Left renal cortex interstitium (tissue), 4 donors: ENCODE data around the gene GBX2. TPM values are rescaled to one million over a fixed set of nuclear protein-coding genes. Genes with fewer than 3 reads are reported as not detected.

ENCODE experiments used
- DNase-seq, 4 donors: peaks; one replicate each; pipeline ENCODE4 v3.0.0-alpha.2; 2013; ENCODE audit warnings: low read depth in 4 of 4, low spot score in 2 of 4, missing footprints in 1 of 4
- polyA plus RNA-seq, 4 donors: library from polyadenylated mRNA; unstranded; fragments of 120-200 nt; gene quantifications; one replicate each; pipeline ENCODE4 v1.2.1, GENCODE V29; 2013; ENCODE audit not compliant: insufficient read length in 4 of 4

Gene GBX2
- polyA plus RNA-seq, 4 donors, result 0.51 to 0.91 (median 0.82) TPM

DNA sequence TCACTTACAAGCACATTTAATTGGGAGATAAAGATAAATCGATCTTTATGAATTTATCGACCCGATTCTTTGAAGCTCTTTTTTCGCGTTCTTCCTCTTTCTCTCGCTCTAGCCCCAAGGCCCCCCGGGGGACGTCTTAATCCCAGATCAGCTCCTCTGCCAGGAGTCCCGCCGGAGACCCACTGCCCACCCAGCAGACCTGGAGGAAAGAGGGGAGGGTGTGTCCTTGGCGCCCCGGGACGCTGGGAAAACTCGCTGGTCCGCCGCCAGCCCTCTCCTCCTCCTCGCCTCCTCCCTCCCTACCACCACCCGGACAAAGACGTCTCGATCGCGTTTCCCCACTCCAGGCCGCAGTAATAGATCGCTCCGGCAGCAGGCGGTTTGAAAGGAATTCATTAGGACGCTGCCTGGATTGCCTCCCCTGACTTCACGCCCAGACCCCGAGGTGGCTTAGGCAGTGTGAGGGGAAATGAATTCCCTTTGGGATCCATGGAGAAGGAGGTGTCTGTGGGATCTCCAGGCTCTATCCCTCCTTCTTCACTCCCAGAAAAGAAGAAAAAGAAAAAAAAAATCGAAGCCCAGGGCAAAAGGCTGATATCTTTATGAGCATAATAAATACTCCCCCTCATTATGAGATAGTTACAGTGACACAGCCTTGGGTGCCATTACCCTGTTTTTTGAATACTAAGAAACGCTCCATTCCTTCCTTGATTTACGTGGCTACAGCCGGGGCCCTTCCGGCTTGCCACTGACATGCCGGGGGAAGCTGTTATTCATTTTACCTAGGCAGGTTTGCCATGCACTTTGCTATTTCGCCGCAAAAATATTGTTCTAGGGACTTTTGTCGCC is 1.8 kb upstream of the GBX2 start:
- no peak for DNase-seq

DNA sequence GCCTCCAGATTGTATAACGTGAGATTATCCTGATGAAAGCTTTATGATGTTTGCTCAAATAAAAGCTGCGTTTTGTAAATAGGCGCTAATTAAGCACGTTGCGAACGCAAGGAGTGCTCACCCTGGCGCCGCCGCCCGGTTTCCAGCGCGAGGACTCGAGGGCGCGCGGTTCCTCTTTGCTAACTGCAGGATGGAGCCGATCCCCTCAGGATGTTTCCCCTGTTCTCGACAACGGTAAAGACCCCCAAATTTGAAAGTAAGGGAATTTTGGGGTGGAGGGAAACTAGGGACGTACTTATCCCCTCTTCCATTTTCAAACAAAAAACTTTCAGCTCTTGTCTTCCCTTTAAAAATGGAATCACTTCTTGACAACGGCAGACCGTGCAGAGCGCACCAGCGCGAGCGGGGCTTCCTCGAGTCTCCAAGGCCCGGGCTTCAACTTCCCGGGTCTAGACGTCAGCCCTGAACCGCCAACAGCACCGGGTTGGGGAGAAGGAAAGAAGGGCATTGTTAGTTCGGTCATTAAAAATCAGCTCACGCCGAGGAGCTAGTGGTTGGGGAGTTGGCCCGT is 1.1 kb upstream of the GBX2 start:
- DNase-seq, result no peak

DNA sequence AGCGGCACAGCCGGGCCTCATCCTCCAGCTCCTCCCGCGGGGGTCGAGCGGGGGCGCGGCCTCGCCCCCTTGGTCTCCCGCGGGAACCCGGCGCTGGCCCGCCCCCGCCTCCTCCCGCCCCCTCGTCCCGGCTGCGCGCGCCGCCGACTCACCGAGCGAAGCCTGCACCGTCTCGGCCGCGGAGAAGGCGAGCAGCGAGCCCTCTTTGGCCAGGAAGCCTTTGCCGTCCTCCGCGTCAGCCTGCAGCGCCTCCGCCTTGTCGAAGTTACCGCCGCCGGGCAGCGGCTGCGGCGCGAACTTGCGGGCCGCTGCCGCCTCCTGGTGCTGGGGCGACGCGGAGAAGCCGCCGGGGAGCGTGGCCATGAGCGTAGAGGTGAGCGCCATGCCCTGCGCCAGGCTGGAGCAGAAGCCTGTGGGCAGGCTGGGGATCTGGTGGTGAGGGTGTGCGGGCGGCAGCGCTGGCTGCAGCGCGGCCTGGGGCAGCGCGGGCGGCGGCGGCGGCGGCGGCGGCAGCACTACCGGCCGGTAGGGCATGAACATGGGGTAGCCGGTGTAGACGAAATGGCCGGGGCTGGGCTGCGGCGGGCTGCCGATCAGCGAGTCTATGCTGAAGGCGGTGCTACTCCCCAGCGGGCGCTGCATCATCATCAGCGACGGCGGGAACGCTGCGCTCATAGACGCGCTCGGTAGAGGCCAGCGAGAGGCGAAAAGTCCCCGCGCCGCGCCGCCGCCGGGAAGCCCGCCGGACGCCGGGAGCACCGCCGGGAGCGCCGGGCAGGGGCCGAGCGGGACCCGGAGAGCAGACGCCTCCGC is 683 bp downstream of the GBX2 start:
- no peak for DNase-seq

DNA sequence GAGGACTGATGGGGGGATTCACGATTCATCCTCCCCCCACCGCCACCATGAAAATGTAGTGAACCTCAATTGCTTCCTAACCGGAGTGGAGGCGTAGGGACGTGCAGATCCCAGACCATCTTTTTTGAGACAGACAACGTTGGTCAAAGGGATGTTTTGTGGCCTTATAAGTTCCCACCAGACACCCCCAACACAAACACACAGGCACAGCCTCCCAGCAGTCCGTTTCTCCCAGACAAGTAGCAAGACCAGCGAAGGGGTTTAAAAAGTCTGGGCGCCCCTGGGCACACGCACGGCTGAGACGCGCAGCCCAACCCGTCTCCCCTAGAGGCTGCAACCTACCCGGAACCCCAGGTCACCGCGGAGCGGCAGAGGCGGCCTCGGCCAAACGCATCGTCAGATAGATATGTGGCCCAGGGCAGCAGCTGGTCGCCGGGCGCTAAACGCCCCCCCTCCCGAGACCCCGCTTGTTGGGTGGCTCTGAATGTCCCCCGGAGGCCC is 1.3 kb downstream of the GBX2 start:
- DNase-seq, result no peak

DNA sequence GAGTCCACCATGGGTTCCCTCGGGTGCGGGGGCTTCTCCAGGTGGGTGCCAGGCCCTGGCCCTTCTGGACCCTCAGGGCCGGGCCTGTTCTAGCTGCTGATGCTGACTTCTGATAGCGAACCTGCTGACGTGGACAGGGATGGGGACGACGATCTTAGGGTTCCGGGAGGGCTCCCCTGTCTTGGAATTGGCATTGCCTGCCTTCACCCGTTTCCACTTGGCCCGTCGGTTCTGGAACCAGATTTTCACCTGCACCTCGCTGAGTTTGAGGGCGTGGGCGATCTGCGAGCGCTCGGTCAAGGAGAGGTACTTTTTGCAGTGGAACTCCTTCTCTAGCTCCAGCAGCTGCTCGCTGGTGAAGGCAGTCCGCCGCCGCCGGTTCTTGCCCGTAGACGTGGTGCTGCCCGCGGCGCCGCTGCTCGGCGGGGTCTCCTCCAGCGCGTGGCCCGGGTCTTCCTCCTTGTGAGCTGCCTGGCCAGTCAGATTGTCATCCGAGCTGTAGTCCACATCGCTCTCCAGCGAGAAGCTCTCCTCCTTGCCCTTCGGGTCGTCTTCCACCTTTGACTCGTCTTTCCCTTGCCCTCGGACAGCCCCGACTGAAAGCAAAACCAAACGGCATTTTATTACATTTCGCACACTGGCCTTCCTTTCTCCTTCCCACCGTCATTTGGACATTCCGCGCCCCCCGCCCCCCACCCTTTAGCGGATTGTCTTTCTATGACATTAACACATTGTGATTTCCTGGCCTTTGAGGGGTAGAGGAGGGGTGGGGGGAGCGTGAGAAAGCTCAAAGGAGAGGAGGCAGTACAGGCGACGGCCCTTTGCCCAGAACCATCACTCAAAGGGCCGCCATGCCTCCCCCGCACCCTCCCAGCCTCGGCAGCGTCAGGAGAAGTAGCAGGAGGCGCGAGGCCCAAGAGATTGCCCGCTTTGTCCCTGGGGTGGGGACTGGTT is 2.1 kb downstream of the GBX2 start:
- DNase-seq, result no peak

DNA sequence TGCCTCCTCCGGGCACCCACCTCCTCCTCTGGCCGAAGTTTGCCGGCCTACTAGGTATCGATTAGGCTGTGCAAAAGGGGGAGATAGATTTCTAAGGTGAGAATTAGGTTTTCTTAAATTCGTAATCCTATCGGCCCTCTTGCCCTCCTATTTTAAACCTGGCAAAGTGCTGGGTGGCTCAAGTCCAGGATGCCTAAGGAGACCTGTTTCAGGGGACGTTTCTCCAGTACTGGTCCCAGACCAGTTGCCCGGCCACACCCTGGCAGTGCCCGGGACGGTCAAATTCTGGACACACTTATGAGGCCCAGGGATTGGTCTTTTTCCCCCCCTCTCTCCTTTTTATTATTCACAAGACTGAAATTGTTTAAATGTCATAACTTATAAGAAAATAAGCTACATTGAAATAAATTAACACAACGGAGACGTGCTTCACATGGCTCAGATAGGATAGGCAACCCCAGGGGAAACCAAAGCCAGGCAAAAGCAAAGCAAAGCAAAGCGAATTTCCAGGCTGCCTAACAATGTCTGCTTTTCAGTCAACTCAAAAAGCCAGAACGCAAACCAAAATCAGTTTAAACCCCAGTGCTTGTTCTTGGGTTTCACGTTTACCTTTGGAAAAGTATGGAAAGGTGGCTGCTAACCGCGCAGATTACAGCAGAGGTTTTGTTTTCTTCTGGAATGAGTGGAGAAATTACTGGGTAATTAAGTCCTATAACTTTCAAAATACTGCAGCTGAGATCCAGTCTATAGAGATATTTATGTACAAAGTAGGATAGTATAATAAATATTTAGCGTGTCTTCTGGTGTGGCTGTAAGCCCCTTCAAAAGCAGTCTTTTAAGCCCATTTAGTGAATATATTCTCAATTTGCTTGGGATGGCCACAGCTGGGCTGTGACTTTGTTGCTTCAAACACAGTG is 3.0 kb downstream of the GBX2 start:
- no peak for DNase-seq

DNA sequence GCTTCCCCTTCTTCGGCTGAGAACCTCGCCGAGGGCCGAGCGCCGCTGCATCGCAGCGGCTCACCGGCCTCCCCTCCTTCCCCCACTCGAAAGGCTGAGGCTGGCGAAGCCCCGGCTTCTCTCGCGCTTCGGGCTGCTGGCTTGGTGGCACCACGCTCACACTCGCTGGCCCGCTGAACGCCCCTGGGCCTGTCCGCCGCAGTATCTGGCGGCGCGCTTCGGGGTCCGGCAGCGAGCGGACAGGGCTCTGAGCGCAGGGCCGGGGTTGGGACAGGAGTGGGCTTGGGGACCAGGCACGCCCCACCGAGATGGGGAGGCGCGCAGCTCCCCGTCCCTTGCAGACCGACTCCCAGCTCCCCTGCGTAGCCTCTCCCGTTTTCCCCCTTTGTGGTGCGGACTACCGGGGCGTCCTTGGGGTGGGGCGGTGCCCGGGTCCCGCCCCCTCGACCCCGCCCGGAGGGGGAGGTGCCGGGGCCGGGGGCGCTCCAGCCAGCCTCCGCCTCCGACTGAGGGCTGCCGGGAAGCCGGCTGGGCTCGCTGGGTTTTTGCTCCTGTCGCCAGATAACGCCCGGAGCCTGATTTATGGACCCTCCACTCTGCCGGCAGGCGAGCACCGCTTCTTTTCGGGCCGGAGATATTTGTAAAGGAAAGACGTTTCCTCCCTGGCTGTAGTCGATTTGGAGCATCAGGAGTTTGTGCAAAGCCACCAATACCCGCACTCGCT is 3.8 kb downstream of the GBX2 start:
- DNase-seq, result no peak

DNA sequence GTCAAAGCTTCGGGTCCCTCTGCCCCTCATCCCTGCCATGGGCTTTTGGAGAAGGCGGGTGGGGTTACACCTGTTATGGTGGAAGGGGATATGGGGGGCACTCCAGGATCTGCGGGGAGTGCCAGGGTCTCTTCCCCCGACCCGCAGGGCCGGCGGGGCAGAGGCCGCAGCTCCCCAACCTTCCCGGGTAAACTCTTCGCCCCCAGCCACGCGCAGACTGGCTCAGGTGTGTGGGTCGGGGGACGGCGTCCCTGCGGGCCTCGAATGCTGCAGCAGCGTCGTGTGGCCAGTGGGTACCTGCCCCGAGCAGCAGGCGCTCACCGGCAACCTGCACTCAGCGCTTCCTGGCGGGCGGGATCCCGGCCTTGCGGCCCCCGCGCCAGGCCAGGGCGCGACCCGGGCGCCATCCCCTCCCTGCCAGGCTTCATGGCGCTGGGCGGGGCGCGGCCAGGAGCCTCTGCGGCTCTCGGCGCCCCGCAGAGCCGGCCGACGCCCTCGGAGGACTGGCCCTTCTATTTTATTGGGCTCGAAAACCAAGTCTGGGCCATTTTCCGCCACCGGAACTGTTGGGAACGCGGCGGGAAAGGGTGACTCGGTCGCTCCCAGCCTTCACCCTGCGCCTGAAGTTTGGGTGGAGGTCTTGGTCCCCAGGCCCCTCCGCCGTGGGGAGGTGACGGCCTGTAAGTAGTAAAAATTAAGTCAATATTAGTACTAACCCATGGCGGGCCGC is 4.5 kb downstream of the GBX2 start:
- DNase-seq, result no peak

DNA sequence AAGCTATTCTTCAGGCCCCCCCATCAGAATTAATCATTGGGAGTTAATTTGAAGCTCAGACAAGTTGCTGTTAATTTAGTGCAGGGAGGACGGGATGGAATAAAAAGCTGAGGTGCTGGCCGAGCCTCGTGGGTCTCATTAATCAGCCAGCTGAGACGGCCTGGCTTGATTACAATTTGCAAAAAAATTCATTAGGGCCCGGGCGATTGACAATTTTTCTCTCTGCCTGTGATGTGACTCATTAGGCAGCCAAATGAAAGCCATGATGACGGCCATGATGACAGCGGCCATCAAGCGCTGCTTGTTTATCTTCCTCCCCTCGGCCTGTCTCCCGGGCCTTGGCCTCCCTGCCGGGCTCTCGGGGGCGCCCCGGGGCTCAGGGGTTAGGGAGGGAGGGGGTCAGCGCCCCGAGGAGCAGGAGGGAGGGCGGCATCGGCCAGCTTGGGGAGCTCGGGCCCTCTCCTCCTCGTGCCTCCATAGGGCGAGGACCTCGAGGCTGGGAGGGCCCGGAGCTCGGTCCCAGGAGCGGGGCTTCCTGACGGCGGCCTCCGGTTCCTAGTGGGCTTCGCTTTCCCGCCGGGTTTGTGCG is 5.2 kb downstream of the GBX2 start:
- no peak for DNase-seq

DNA sequence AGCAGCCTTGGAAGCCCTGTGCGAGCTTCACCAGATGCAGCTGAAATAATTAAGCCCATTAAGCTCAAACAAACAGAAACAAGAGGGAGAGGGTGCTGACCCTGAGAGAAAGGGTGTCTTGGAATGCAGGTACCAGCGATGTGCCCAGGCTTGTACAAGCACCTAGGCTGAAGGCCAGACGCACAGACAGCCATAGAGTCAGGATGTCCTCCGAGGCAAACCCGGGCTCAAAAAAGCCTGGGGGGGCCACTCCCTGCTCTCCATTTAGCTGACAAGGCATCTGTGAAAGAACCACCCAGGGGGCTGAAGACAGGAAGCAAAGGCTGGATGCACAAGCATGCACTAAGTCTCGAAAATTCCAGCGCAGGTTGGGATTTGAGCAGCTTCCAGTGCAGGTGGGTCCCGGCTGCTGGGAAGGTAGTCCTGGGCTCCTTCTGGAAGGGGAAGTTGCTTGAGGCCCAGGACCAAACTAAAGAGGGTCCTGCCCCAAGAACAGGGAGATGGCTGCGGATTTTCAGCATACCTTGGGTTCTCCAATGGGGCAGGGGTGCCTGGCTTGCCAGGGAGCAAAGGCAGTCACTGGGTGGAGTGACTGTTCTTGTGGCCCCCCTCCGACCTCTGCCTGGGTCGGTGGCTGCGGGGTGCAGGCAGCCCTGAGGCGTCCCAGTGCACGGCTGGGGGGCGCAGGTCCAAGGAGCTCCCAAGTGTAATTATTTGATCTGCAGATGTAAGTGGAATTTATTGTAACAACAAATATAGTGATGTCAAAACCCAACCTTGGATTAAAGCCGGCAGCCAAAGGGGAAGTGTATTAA is 5.9 kb downstream of the GBX2 start:
- no peak for DNase-seq

DNA sequence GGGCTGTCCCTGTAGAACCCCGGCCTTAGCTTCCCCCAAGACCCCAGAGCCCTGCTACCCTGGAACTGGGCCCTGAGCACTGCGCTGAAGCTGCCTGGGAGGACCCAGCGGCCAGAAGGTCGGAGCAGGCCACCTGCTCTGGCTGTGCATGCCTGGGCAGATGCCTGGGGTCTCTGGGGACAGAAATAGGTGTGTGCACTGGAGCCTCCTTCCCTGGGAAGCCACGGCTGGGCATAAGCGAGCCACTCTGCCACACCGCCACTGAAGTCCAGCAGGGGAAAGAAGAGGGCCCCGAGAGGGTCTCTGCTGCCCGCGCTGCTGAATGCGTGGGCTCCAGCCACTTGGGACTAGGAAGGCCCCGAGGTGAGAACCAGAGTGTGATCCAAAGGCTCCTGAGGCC is 6.7 kb downstream of the GBX2 start:
- no peak for DNase-seq

DNA sequence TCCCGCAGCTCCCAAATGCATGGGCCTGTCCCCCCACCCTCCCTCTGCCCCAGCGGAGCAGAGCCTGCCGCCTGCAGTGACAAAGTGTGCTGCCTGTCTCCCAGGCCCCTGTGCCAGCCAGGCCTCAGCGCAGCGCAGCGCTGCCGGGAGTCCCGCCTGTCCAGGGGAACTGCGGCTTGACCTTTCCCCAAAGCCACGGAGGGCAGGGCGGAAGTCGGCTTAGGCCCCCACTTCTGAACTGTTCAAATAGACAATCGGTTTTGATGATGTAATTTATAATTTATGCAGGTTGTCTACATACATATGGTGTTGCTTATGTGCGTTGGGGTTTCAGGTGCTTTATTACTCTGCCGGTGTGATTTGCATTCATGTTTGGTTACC is 7.1 kb downstream of the GBX2 start:
- DNase-seq, result no peak

DNA sequence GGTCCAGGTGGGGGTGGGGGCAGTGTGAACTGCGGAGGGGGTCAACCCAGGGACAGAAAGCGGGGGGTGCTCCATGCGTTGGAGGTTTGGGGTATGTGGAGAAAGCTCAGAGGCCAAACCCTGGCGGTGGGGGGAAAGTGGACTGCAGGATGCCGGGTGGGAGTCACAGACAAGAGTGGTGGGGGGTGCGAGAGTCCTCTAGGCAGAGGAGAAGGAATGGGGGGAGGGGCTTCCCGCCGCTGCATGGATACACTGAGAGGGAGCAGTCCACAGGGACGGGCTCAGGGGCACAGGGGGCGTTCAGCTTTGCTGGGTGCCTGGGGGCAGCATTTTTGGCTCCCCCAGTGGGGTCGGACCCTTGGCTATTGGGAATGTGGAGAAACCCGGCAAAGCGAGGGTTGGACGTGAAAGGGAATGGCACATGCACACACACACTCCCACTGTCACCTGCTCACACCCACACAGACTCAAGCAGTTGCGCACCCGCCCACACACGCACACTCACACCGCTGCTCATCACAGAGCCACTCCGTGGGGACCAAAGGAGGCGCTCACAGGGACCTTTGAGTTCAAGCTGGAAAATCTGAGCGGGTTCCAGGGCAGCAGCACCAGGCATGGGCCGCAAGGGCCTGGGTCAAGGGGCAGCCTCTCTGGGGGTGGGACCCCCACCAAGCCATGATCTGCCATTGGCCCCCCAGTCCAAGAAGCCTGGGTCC is 7.7 kb downstream of the GBX2 start:
- no peak for DNase-seq

DNA sequence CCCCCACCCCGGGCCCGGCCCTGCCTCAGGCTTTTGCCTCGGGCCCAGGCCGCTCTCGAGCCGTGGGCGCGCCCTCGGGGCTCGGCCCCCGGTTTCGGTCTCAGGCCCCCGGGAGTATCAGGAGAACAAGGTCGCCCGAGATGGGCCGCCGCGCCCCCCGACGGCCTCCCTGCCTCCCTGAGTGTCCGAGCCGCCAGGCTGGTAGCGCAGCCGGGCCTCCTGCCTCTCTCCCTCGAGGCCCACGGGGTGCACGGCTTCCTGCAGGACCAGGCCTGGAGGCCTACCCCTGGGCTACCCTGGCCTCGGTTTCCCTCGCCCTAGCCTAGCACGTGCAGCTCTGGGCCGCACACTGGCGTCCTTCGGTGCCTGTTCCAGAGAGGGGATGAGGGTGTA is 8.4 kb downstream of the GBX2 start:
- DNase-seq, result no peak

DNA sequence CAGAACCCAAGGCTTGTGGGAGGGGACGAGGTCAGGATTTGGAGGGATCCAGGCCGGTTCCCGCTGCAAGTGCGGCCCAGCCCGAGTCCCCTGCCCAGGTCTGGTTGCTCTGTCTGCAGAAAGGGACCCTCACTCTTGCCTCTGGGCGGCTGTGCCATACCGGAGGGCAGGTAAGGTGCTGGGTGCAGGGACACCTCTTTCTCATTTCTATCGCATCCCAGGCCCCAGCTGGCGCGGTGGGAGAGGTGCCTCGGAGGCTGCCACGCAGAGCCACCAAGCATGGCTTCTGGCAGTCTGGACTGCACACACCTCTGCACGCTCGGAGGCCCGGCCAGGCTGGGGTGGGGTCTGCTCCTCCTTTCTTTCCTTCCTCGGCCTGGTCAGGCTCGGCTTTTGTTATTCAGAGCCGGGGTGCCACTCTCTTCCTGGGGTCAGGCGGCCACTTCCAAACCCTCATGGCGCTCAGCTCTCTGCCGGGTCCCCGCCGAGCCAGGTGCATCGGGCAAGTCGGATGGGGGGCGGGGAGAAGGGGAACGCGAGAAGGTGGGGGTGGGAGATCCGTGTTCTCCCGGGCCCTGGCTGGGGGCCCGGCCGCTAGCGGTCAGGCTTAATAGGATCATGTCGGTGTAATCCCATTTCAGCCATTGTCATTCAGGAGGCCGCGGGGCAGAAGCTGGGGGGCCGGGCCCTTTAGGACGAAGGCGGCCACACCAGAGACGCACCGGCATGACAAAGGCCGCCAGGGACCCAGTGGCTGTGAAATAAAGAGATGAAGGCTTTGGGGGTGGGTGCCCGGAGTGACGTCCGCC is 9.0 kb downstream of the GBX2 start:
- DNase-seq, result no peak
